Brain pericyte (primary cell): ENCODE results near the gene SBSN.

Experiments
- DNase-seq: peaks from one replicate; pipeline ENCODE4 v3.0.0-alpha.2; 2012; ENCODE audit warnings: low read depth, low spot score

Gene SBSN

GRCh38 chr19:35533822-35534392 lies 5.8 kb upstream of the SBSN start:
- DNase-seq = no peak

DNA sequence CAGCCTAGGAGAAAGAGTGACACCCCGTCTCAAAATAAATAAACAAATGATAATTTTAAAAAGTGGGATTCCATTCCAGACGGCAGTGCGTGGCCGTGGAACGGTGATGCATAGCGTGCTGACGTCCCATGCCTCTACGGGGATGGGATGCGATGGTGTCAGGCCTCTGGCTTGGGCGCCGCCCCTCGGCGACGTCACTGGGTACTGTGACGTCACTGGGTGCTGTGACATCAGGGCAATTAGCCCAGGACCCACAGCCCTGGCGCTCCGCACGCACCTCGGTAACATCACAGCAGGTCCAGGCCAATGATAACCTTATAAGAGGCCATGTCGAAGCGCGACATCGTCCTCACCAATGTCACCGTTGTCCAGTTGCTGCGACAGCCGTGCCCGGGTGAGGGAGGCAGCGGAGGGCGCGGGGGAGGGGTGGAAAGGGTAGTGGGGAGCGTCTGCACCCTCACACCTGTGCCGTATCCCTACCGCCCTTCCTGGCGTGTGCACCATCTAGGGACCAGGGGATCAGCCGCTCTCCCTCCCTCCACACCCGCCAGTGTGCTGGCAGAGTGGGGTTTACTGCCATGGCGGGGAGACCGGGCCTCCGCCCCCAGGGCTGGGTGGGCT lies 5.2 kb upstream of the SBSN start, which contains the start of gene GAPDHS:
Gene GAPDHS, plus strand, starts transcription at position 256 of the 621 bp plus-strand sequence. Its CDS starts 72 bp downstream, at position 328.
- DNase-seq = no peak

DNA sequence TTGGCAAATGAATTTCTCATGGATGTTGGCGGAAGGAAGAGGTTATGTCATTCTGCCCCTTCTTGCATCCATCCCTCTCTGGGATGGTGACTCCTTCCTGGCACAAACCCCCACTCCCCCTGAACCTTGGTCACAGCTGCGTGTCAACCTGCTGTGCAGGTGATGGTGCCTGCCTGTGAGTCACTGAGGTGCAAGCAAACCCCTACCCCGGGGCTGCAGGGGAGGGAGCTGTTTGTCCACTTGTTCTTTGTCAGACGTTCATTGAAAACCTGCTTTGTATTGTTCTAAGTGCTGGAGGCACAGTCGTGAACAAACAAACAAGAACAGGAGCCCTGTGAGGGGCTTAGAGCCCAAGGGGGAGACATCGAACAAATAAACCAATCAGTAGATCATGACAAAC lies 3.2 kb upstream of the SBSN start:
- no peak for DNase-seq

GRCh38 chr19:35529241-35530218 lies 1.4 kb upstream of the SBSN start:
- no peak for DNase-seq

DNA sequence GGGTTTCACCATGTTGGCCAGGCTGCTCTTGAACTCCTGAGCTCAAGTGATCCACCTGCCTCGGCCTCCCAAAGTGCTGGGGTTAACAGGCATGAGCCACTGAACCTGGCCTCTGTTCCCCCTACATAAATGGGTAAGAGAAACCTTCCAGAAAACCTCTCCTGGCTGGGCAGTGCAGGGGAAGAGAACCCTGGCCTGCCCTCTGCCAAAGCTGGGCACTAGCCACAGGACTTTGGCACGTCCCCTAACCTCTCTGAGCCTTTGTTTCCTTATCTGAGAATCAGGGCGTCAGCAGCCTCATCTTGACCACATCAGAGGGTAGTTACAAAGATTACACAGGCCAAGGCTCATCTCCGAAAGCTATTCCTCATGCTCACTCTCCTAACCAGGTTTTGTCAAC lies 2.2 kb downstream of the SBSN start:
- DNase-seq = no peak

- no peak for DNase-seq
These were observed 3.8 kb downstream of the SBSN start for GRCh38 chr19:35524181-35524837.

DNA sequence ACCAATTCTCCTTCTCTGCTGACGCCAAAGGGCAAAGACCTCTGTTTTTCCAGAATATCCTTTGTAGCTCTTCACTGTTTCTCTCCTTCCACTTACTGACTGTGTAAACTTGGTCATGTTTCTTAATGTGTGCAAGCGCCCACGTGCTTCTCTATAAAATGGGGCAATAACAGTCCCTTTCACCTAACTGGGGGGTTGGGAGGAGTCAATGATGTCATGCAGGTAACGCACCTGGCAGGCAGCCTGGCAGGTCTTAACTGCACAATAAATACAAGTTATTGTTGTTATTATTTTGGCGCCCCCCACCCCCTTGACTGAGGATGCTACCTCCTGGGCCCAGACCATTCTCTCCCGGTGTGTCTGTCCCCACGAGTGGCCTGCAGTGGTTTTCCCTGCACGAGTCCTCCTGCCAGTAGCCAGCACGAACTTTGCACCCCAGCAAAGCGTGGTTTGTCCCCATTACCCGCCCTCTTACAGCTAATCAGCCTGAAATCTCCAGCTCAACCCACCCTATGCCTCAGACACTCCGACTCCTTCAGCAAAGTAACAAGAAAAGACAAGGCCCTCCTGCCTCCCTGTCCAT lies 5.3 kb downstream of the SBSN start:
- no peak for DNase-seq

- DNase-seq = no peak
These were observed 6.9 kb downstream of the SBSN start for GRCh38 chr19:35521124-35521743.

GRCh38 chr19:35519291-35519690 lies 8.8 kb downstream of the SBSN start:
- no peak for DNase-seq

DNA sequence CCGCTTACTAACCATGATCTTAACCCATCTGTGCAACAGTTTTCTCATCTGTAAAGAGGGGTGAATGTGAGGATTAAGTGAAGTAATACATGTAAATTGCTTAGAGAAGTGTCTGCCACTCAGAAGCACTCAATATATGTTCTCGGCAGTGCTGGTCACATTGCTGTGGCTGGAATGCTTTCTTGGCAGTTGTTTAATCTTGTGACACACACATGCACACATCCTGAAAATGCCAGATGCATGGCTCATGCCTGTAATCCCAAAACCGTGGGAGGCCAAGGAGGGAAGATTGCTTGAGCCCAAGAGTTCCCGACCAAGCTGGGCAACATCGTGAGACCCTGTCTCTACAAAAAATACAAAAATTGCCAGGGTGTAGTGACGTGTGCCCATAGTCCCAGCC lies 9.8 kb downstream of the SBSN start:
- no peak for DNase-seq

DNA sequence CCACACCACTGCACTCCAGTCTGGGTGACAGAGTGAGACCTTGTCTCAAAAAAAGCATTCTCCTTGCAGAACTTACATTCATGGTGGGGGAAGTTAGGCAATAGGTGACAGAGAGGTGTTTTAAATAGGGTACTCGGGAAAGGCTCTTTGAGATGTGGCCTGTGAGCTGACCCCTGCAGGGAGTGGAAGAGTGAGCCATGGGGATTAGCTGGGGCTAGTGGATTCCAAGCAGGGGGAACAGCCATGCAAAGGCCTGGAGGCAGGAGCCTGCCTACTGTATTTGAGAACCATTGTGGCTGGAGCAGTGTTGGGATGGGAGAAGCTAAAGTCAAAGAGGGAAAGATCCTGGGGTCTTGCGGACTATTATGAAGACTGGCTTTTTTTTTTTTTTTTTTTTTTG lies 10.8 kb downstream of the SBSN start:
- no peak for DNase-seq

GRCh38 chr19:35516310-35516709 lies 11.8 kb downstream of the SBSN start:
- DNase-seq = no peak

- no peak for DNase-seq
These were observed 13.8 kb downstream of the SBSN start for GRCh38 chr19:35514282-35514809.

GRCh38 chr19:35513628-35514281 lies 14.4 kb downstream of the SBSN start, which contains the start of gene DMKN:
TSS of gene DMKN (minus strand) at chr19:35513649. CDS start at chr19:35513475, 174 bp downstream.
- no peak for DNase-seq

GRCh38 chr19:35512831-35513627 lies 15.1 kb downstream of the SBSN start:
- DNase-seq = no peak

GRCh38 chr19:35511337-35511736 lies 16.8 kb downstream of the SBSN start:
- no peak for DNase-seq

GRCh38 chr19:35510626-35510964 lies 17.5 kb downstream of the SBSN start:
- DNase-seq = no peak

GRCh38 chr19:35509861-35510625 lies 18.1 kb downstream of the SBSN start:
- no peak for DNase-seq
